ENCODE data around the gene FOXL3. TPM values are rescaled to one million over a fixed set of nuclear protein-coding genes. Genes with fewer than 3 reads are reported as not detected.

The FOXL3 gene
- polyA plus RNA-seq, 6 donors from 2014 or later = not detected

DNA sequence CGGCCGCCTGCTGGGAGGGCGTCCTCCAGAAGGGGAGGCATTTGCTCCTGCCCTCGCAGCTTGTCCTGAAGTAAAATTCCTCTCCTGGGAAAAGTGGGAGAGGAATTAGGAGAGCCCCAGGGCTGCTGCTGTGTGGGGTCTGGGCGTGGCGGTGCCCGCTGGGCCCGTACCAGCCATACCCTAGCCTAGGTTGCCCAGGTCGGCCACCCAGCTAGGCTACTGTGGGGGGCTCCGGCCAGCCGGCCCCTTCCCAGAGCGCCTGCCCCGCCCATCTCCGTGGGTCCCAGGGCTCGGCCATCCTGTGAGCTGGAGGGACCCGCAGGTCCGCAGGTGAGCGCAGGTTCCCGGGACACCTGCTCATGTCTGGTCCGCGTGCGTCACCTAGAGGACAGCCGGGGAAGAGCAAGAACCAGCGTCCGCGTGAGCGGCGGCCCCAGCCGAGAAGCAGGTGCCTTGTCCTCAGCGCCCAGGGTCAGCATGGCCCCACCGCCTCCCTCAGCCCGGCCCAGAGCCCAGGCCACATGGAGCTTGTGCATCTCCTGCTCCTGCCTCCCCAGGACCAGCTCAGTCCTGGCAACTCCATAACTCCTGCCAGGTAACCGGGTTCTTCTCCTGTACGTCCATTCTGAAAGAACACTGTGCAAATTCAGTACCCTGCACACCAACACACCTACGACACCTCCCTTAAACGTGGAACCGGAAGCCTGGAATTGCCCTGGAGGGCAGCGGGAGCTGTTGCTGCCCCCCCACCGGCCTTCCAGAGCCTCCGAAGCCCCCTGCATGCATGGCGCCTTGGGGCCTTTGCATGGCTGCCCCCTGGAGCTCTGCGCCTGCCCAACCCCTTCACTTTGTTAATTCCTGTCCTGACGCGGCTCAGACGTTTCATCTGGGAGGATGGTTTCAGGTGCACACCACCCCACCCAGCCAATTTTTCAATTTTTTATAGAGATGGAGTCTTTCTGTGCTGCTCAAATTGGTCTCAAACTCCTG is 22.8 kb upstream of the FOXL3 start:
- Mint-ChIP-seq H3K36me3 (peaks cover 0 to 6% of the 10 kb centered on the region in 2 donors), H3K27me3 (no peaks in the 10 kb centered on the region), H3K9me3 (peaks cover 0 to 20% (median 5%) of the 10 kb centered on the region in 7 donors), H3K27ac (no peak overlapping the region), H3K4me3 (peak overlapping the region in 1 of 8 donors; percentile 82), H3K4me1 (peaks cover 4 to 5% (median 4%) of the 10 kb centered on the region in 3 donors)
- ATAC-seq (ENCODE audit: low read depth in 2 of 2) = no peak
- DNase-seq = no peak

GRCh38 chr7:268991-269390 is 21.0 kb upstream of the FOXL3 start:
- no peak overlapping the region for H3K4me3 Mint-ChIP-seq
- no peaks in the 10 kb centered on the region for H3K27me3 Mint-ChIP-seq
- ATAC-seq (ENCODE audit: low read depth in 2 of 2) (no peak), DNase-seq (no peak)
- H3K36me3 Mint-ChIP-seq = peaks cover 0 to 13% of the 10 kb centered on the region in 2 donors
- peaks cover 12 to 25% (median 13%) of the 10 kb centered on the region in 7 donors for H3K9me3 Mint-ChIP-seq
- H3K27ac Mint-ChIP-seq = no peak overlapping the region
- H3K4me1 Mint-ChIP-seq = no peaks in the 10 kb centered on the region

DNA sequence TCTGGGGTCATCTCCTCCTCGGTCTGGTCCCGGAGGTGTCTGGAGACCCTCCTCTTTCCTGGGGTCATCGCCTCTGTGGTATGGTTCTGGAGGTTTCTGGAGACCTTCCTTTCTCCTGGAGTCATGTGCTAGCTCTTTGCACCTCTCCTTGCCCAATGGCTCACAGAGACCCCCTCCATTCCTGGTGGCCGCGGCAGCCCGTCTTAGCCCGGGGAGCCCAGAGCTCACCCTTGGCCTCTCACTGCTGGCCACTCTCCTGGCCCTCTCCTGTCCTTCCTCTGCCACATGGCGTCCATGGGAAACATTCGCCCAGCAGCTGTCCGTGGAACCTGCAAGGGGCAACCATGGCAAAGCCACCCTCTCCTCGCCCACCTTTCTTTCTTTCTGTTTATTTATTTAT is 20.2 kb upstream of the FOXL3 start:
- peak overlapping the region in 2 of 8 donors; percentile 41 to 42 for H3K4me3 Mint-ChIP-seq
- no peaks in the 10 kb centered on the region for H3K4me1 Mint-ChIP-seq
- H3K27me3 Mint-ChIP-seq = no peaks in the 10 kb centered on the region
- ATAC-seq (ENCODE audit: low read depth in 2 of 2) (no peak), DNase-seq (no peak)
- H3K9me3 Mint-ChIP-seq = peaks cover 12 to 22% (median 19%) of the 10 kb centered on the region in 7 donors
- peaks cover 0 to 21% of the 10 kb centered on the region in 2 donors for H3K36me3 Mint-ChIP-seq
- H3K27ac Mint-ChIP-seq = peak overlapping the region in 2 of 6 donors; percentile 43 to 69

GRCh38 chr7:270351-270983 is 19.5 kb upstream of the FOXL3 start:
- DNase-seq (no peak), ATAC-seq (ENCODE audit: low read depth in 2 of 2) (no peak)
- H3K27ac Mint-ChIP-seq = no peak overlapping the region
- H3K9me3 Mint-ChIP-seq = peaks cover 12 to 27% (median 25%) of the 10 kb centered on the region in 7 donors
- H3K36me3 Mint-ChIP-seq = peaks cover 0 to 27% of the 10 kb centered on the region in 2 donors
- H3K4me3 Mint-ChIP-seq = no peak overlapping the region
- H3K27me3 Mint-ChIP-seq = no peaks in the 10 kb centered on the region
- H3K4me1 Mint-ChIP-seq = no peaks in the 10 kb centered on the region

DNA sequence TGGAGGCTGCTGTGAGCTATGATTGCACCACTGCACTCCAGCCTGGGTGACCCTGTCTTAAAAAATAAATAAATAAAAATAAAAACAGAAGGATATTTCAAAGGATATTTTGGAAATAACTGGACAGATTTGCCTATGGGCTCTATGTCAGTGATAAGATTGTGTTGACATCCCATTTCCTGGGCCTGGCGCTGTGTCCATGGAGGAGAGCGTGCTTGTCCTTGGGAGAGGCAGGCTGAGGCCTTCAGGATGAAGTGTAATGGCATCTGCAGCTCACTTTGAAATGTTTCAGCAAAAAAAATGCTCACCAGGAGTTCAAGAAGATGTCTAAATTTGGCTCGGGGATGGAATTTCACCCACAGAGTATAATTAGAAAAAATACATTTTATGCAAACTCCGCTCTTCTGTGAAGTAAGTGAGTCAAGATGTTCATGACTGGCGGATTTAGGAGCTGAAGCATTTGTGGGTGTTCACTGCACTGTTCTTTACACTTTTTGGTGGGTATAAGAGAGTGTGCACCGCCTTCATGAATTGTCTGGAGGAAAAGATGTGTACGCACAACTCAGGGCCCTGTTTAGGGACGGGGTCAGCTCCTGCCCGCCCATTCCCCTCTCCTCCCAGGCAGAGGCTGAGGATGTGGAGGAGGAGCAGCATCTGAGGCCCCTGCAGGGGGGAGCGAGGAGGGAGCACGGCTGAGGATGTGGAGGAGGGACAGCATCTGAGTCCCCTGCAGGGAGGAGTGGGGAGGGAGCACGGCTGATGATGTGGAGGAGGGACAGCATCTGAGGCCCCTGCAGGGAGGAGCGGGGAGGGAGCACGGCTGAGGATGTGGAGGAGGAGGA is 18.5 kb upstream of the FOXL3 start:
- Mint-ChIP-seq H3K27me3 (no peaks in the 10 kb centered on the region), H3K27ac (peak overlapping the region in 1 of 6 donors; percentile 52), H3K36me3 (peaks cover 0 to 27% of the 10 kb centered on the region in 2 donors), H3K4me1 (no peaks in the 10 kb centered on the region), H3K9me3 (peaks cover 12 to 30% (median 27%) of the 10 kb centered on the region in 7 donors), H3K4me3 (peak overlapping the region in 1 of 8 donors; percentile 35)
- ATAC-seq (ENCODE audit: low read depth in 2 of 2) (no peak), DNase-seq (no peak)

GRCh38 chr7:272108-272615 is 17.8 kb upstream of the FOXL3 start:
- DNase-seq (no peak), ATAC-seq (ENCODE audit: low read depth in 2 of 2) (no peak)
- Mint-ChIP-seq H3K4me3 (no peak overlapping the region), H3K27me3 (peaks cover 0 to 2% (median 1%) of the 10 kb centered on the region in 3 donors), H3K36me3 (peaks cover 0 to 30% of the 10 kb centered on the region in 2 donors), H3K9me3 (peaks cover 12 to 32% (median 30%) of the 10 kb centered on the region in 7 donors), H3K27ac (no peak overlapping the region), H3K4me1 (no peaks in the 10 kb centered on the region)

DNA sequence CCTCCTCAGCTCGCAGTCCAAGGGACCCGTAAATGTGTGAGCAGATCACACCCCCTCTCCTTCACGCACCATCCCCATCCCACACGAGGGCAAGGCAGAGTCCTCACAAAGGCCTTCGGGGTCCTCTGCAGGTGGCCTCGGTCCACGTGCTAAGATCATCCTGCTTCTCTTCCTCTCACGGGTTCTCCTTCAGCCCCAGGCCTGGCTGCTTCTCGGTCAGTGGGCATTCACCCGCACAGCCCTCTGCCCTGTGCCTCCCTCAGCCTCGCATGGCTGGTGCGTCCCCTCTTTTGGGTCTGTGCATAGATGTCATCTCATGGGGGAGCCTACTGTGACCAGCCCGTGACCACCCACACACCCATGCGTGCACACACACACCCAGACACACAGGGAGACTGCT is 17.3 kb upstream of the FOXL3 start:
- Mint-ChIP-seq H3K27me3 (peaks cover 0 to 7% (median 5%) of the 10 kb centered on the region in 3 donors), H3K4me3 (no peak overlapping the region), H3K9me3 (peaks cover 15 to 35% (median 32%) of the 10 kb centered on the region in 7 donors), H3K36me3 (peaks cover 0 to 34% of the 10 kb centered on the region in 2 donors), H3K4me1 (no peaks in the 10 kb centered on the region), H3K27ac (no peak overlapping the region)
- ATAC-seq (ENCODE audit: low read depth in 2 of 2) (no peak), DNase-seq (no peak)

- peaks cover 15 to 35% (median 32%) of the 10 kb centered on the region in 7 donors for H3K9me3 Mint-ChIP-seq
- H3K36me3 Mint-ChIP-seq = peaks cover 0 to 34% of the 10 kb centered on the region in 2 donors
- peak overlapping the region in 1 of 8 donors; percentile 32 for H3K4me3 Mint-ChIP-seq
- peak overlapping the region in 1 of 6 donors; percentile 16 for H3K27ac Mint-ChIP-seq
- DNase-seq (no peak), ATAC-seq (ENCODE audit: low read depth in 2 of 2) (no peak)
- no peaks in the 10 kb centered on the region for H3K4me1 Mint-ChIP-seq
- peaks cover 0 to 14% (median 9%) of the 10 kb centered on the region in 3 donors for H3K27me3 Mint-ChIP-seq
Observed at GRCh38 chr7:273327-273726, 16.6 kb upstream of the FOXL3 start.

DNA sequence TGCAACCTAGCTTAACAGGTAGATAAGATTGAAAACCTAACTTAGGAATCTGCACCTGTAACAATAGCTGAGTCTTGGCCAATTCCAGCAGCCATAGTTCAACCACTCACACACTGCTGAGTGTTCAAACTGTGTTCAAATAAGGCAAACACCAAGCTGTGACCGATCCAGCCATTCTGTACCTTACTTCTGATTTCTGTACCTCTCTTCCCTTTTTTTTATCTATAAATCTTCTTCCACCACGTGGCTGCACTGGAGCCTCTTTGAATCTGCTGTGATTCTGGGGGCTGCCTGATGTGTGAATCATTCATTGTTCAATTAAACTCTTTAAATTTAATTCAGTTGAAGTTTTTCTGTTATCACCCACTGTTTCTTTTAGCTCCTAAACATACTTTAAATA is 15.7 kb upstream of the FOXL3 start:
- Mint-ChIP-seq H3K36me3 (peaks cover 0 to 34% of the 10 kb centered on the region in 2 donors), H3K4me3 (no peak overlapping the region), H3K27ac (peak overlapping the region in 1 of 6 donors; percentile 59), H3K9me3 (peaks cover 15 to 35% (median 32%) of the 10 kb centered on the region in 7 donors), H3K4me1 (no peaks in the 10 kb centered on the region), H3K27me3 (peaks cover 0 to 14% (median 9%) of the 10 kb centered on the region in 3 donors)
- ATAC-seq (ENCODE audit: low read depth in 2 of 2) (no peak), DNase-seq (no peak)

- no peak for DNase-seq
- H3K27me3 Mint-ChIP-seq = peaks cover 6 to 27% (median 20%) of the 10 kb centered on the region in 3 donors
- no peak for ATAC-seq (ENCODE audit: low read depth in 2 of 2)
Observed at GRCh38 chr7:276230-276835, 13.6 kb upstream of the FOXL3 start.

DNA sequence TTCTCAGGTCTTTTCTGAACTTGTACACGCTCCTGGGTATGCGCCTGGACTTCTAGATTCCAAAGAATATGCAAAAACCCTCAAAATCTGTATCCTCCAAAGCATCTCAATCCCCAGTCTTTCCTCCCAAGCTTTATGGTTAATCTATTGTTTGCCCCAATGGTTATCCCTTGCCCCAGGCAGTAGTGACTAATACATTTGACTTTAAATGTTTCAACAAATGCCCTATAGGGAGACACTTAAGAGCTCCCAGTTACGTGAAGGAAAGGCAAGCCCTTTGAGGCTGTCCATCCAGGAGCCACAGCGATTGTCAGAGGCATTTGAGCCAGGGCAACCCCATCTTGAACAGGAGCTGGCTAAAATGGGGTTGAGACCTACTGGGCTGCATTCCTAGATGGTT is 12.7 kb upstream of the FOXL3 start:
- no peak for DNase-seq
- Mint-ChIP-seq H3K4me1 (no peaks in the 10 kb centered on the region), H3K4me3 (no peak overlapping the region), H3K27ac (no peak overlapping the region), H3K36me3 (peaks cover 0 to 34% of the 10 kb centered on the region in 2 donors), H3K27me3 (peaks cover 9 to 32% (median 24%) of the 10 kb centered on the region in 3 donors), H3K9me3 (peaks cover 15 to 41% (median 32%) of the 10 kb centered on the region in 7 donors)
- no peak for ATAC-seq (ENCODE audit: low read depth in 2 of 2)

More at GRCh38 chr7:276230-276835, 13.6 kb upstream of the FOXL3 start:
- no peak overlapping the region for H3K4me3 Mint-ChIP-seq
- peaks cover 15 to 38% (median 32%) of the 10 kb centered on the region in 7 donors for H3K9me3 Mint-ChIP-seq
- H3K27ac Mint-ChIP-seq = no peak overlapping the region
- H3K4me1 Mint-ChIP-seq = no peaks in the 10 kb centered on the region
- H3K36me3 Mint-ChIP-seq = peaks cover 0 to 34% of the 10 kb centered on the region in 2 donors

DNA sequence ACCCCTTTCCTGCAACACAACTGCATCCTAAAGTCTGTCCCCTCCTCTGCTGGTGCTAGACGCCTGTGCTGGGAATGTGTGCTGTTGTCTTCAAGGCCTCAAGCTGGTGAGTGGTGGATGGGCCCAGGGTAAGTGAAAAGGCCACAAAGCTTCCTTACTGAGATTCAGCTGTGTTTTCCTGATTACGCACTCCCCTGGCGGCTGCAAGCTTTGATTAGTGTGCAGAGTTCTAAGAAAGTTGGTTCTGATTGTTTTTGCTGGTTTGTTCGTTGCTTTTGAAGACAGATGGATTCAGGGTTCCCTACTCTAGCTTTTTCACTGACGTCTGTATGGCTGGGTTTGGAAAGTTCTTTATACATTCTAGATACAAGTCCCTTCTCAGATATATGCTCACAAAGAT is 11.9 kb upstream of the FOXL3 start:
- no peak for ATAC-seq (ENCODE audit: low read depth in 2 of 2)

More for the DNA sequence above, 11.9 kb upstream of the FOXL3 start:
- Mint-ChIP-seq H3K4me1 (no peaks in the 10 kb centered on the region), H3K9me3 (peaks cover 9 to 37% (median 26%) of the 10 kb centered on the region in 7 donors), H3K4me3 (no peak overlapping the region), H3K27ac (no peak overlapping the region), H3K36me3 (peaks cover 0 to 29% of the 10 kb centered on the region in 2 donors), H3K27me3 (peaks cover 9 to 32% (median 24%) of the 10 kb centered on the region in 3 donors)
- no peak for DNase-seq

Data from naive B cell (primary cell).